ENCODE measurements around the gene KRT82. TPM values are rescaled to one million over a fixed set of nuclear protein-coding genes. Genes with fewer than 3 reads are reported as not detected.

The KRT82 gene
- total RNA-seq, 1 donor from 2014 or later, result not detected

DNA sequence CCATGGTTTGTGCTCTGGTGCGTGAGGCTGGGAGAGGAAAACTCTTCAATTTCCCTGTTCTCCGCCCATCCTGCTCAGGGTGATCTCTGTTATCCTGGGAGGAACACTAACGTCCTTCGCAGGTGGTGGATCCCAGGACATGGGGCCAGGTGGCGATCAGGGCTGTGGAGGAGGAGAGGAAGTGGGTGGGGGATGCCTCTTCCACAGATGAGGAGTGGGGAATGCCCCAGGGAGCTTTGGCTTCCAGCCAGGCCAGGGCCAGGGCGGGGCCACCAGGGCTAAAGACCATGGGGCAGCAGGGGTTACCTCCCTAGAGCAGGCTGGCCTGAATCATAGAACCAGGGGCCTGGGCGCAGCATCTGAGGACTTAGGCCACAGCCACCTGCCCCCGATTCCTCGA lies 31.4 kb upstream of the KRT82 start:
- H3K36me3 ChIP-seq, result no peaks in the 10 kb centered on the region
- H3K27me3 ChIP-seq (ENCODE audit: low read depth), result peaks cover 7% of the 10 kb centered on the region
- H3K4me3 ChIP-seq, result no peak overlapping the region
- H3K27ac ChIP-seq, result no peak overlapping the region
- ATAC-seq (no peak), DNase-seq (no peak)
- intact Hi-C loops (cut with DNase I), result no loop called here
- TF ChIP-seq, protein P1, sequence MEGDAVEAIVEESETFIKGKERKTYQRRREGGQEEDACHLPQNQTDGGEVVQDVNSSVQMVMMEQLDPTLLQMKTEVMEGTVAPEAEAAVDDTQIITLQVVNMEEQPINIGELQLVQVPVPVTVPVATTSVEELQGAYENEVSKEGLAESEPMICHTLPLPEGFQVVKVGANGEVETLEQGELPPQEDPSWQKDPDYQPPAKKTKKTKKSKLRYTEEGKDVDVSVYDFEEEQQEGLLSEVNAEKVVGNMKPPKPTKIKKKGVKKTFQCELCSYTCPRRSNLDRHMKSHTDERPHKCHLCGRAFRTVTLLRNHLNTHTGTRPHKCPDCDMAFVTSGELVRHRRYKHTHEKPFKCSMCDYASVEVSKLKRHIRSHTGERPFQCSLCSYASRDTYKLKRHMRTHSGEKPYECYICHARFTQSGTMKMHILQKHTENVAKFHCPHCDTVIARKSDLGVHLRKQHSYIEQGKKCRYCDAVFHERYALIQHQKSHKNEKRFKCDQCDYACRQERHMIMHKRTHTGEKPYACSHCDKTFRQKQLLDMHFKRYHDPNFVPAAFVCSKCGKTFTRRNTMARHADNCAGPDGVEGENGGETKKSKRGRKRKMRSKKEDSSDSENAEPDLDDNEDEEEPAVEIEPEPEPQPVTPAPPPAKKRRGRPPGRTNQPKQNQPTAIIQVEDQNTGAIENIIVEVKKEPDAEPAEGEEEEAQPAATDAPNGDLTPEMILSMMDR (IDR thresholded peaks at IDR 0.05), result no peak
- no peaks in the 10 kb centered on the region for H3K9me3 ChIP-seq
- no peaks in the 10 kb centered on the region for H3K4me1 ChIP-seq

DNA sequence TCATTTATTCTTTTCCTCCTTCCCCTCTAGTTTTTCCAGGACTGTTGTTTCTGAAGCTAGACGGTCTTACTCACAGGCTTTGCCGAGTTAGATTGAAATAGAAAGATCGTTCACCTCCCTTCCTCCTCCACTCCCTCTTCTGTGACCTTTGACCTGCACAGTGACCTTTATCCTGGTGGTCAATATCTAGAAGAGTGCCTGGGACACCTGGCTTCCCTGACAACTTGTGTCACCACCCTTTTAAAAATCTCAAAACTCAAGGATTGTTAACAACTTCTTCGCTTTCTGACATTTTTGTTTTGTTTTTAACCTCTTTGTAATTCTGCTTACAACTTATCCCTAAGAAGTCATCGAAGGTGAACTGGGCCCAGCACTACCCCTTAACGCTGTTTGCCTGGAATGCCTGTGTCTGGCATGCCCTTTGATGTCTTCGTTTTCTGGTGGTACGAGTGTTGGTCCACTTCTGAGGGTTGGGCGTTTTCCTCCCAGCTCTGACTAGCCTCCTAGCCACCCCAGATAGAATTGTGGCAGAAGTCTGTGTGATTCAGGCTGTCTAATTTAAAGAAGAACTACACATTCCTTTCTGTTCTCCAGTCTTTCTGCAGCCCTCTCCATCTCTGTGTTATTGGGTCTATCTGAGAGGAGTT lies 30.8 kb upstream of the KRT82 start:
- no peak for DNase-seq
- Histone ChIP-seq H3K27ac (no peak overlapping the region), H3K4me1 (no peaks in the 10 kb centered on the region), H3K4me3 (no peak overlapping the region), H3K36me3 (no peaks in the 10 kb centered on the region), H3K27me3 (ENCODE audit: low read depth) (peaks cover 7% of the 10 kb centered on the region), H3K9me3 (no peaks in the 10 kb centered on the region)
- intact Hi-C loops (cut with DNase I), result no loop called here
- ATAC-seq, result no peak
- TF ChIP-seq, protein P1 (IDR thresholded peaks at IDR 0.05), result no peak

DNA sequence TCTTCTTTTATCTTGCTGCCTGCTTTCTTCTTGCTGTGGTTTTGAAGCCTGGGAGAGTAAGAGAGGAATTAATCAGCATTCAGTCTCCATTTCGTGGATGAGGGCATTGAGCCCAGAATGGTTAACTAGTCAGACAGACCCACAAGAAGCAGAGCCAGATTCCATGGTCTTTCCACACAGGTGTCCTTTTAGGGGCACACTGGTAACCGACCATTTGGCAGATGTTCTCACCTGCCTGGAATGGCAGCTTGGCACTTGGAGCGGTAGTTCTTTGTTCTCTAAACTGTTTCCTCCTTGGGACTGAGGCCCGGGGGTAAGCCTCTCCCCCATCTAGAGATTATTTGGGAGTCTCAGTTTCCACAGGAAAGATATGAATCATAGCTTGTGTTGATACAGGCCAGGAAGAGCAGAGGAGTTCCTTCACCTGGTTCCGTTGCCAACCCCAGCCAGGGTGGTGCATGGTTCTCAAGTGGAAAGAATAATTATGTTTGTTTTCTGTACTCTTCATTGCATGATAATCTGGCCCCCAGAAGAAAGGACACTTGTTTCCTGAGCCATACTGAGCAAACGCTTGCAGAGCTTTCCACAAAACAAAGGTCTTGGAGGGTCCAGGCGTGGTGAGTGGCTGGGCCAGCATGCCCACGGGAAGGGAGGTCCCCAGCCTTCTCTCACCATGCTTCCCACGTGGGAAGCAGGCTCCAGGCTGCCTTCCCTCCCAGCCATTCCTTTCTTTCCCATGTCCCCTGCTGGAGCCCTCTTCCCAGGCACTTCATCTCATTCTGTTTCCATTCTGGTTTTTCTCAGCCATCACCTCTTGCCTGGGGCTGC lies 30.1 kb upstream of the KRT82 start:
- peaks cover 6% of the 10 kb centered on the region for H3K27me3 ChIP-seq (ENCODE audit: low read depth)
- H3K27ac ChIP-seq, result no peak overlapping the region
- H3K9me3 ChIP-seq, result no peaks in the 10 kb centered on the region
- no peaks in the 10 kb centered on the region for H3K4me1 ChIP-seq
- TF ChIP-seq, protein P1 (IDR thresholded peaks at IDR 0.05), result no peak
- intact Hi-C loops (cut with DNase I), result no loop called here
- no peak overlapping the region for H3K4me3 ChIP-seq
- no peak for DNase-seq
- no peaks in the 10 kb centered on the region for H3K36me3 ChIP-seq
- no peak for ATAC-seq

DNA sequence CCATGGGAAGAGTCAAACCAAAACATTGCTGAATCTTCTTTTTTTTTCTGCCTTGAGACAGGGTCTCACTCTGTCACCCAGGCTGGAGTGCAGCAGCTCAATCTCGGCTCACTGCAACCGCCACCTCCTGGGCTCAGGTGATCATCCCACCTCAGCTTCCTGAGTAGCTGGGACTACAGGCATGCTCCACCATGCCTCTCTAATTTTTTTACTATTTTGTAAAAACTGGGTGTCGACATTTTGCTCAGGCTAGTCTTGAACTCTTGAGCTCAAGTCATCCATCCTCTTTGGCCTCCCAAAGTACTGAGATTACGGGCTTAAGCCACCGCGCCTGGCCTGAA lies 29.5 kb upstream of the KRT82 start:
- H3K36me3 ChIP-seq, result no peaks in the 10 kb centered on the region
- no peak overlapping the region for H3K4me3 ChIP-seq
- DNase-seq, result no peak
- TF ChIP-seq, protein P1 (IDR thresholded peaks at IDR 0.05), result no peak
- H3K27me3 ChIP-seq (ENCODE audit: low read depth), result peaks cover 9% of the 10 kb centered on the region
- H3K9me3 ChIP-seq, result no peaks in the 10 kb centered on the region
- no peak overlapping the region for H3K27ac ChIP-seq
- no peaks in the 10 kb centered on the region for H3K4me1 ChIP-seq
- ATAC-seq, result no peak
- intact Hi-C loops (cut with DNase I), result no loop called here

DNA sequence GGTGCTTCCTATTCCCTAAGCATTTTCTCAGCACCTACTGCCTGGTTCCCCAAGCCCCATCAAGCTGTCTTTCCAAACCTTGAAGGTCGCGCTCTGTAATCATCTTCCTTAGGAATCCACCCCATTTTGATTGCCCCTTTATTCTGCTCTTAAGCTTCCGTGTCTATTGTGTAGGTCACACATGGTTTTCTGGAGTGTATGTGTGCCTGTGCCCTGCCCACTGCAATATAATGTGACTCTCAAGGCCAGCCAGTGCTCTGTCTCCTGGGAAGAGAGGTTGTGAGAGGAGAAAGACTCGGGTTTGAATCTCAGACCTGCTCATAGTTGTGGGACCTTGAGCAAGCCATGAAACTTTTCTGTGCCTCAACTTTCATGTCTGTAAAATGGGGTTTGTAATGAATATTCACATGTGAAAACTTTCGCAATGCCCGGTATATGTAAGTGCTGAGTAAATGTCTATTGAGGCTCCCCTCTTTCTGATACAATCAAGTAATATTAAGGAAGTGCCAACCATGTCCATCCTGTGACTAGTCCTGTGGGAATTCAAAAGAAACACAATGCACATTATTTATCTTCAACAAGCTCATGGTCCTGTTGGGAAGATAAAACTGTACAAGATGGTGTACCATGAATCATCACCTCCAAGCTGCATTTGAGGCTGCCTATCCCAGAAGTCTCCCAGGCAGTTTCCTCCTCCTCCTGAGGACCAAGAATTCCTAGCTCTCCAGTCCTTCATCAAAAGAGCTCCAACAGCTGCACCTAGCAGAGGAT lies 28.8 kb upstream of the KRT82 start:
- Histone ChIP-seq H3K36me3 (no peaks in the 10 kb centered on the region), H3K9me3 (no peaks in the 10 kb centered on the region), H3K27me3 (ENCODE audit: low read depth) (peaks cover 13% of the 10 kb centered on the region), H3K27ac (no peak overlapping the region), H3K4me1 (no peaks in the 10 kb centered on the region), H3K4me3 (no peak overlapping the region)
- TF ChIP-seq, protein P1 (IDR thresholded peaks at IDR 0.05), result no peak
- no peak for ATAC-seq
- intact Hi-C loops (cut with DNase I), result no loop called here
- no peak for DNase-seq
